HL-60 (cell line): ENCODE data around the gene DNAJB6.

Source experiments
- DNase-seq, 2 experiments: peaks; one replicate each; pipeline ENCODE4 v3.0.0-alpha.2; 2010 to 2020; ENCODE audit warnings: low read depth in 1 of 2, low spot score in 1 of 2
- H3K27ac ChIP-seq: fragments of 250-450 bp; sonication (Bioruptor Pico); replicated peaks from 2 replicates; pipeline ENCODE4 v1.5.1; 2020; ENCODE audit warnings: mild to moderate bottlenecking, moderate library complexity
- H3K27me3 ChIP-seq: fragments of 250-450 bp; sonication (Bioruptor Pico); 2 replicates; pipeline ENCODE4 v1.5.1; 2021; ENCODE audit warnings: mild to moderate bottlenecking, moderate library complexity; ENCODE audit not compliant: insufficient read depth, poor library complexity, severe bottlenecking
- H3K4me3 ChIP-seq: replicated peaks from 2 replicates; pipeline ENCODE4 v1.5.1; 2011; ENCODE audit warnings: mild to moderate bottlenecking, control low read depth, low read length; ENCODE audit not compliant: insufficient read depth
- GABPA ChIP-seq: IDR thresholded peaks from 2 replicates; pipeline ENCODE4 v1.6.1; 2012; ENCODE audit warnings: low read depth
- POLR2AphosphoS5 ChIP-seq: IDR thresholded peaks from 2 replicates; pipeline ENCODE4 v1.6.1; 2012; ENCODE audit warnings: low read depth
- SPI1 ChIP-seq: IDR thresholded peaks from 2 replicates; pipeline ENCODE4 v1.6.1; 2012; ENCODE audit warnings: low read depth, mild to moderate bottlenecking, borderline replicate concordance
- TF ChIP-seq, protein P1 (sequence below): IDR thresholded peaks from one replicate; pipeline ENCODE4 v1.5.1; 2011; ENCODE audit warnings: low read length, control low read depth, inconsistent platforms; ENCODE audit not compliant: insufficient read depth
- TF ChIP-seq, protein P2 (sequence below): IDR thresholded peaks from 2 replicates; pipeline ENCODE4 v1.6.1; 2012; ENCODE audit warnings: low read depth; ENCODE audit not compliant: insufficient replicate concordance

The DNAJB6 gene

DNA sequence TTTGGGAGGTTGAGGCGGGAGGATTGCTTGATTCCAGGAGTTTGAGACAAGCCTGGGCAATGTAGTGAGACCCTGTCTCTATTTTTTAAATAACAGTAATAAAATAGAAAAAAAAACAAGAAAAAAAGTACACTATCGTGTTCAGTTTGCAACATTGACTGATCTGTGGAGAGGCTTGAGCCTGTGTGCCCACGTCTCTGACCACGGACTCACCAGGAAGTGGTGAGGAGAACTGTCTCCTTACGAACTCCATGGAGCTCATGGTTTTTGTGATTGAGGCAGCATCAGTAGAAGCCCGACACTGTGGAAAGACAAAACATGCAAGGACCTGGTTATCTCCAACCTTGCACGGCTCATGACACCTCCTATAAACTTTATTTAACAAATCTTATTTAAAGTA, 23.9 kb upstream of the DNAJB6 start:
- Histone ChIP-seq H3K27ac (no peak overlapping the region), H3K4me3 (no peak overlapping the region), H3K27me3 (no peaks in the 10 kb centered on the region)
- TF ChIP-seq POLR2AphosphoS5 (no peak), SPI1 (no peak), GABPA (no peak)
- TF ChIP-seq, protein P1, sequence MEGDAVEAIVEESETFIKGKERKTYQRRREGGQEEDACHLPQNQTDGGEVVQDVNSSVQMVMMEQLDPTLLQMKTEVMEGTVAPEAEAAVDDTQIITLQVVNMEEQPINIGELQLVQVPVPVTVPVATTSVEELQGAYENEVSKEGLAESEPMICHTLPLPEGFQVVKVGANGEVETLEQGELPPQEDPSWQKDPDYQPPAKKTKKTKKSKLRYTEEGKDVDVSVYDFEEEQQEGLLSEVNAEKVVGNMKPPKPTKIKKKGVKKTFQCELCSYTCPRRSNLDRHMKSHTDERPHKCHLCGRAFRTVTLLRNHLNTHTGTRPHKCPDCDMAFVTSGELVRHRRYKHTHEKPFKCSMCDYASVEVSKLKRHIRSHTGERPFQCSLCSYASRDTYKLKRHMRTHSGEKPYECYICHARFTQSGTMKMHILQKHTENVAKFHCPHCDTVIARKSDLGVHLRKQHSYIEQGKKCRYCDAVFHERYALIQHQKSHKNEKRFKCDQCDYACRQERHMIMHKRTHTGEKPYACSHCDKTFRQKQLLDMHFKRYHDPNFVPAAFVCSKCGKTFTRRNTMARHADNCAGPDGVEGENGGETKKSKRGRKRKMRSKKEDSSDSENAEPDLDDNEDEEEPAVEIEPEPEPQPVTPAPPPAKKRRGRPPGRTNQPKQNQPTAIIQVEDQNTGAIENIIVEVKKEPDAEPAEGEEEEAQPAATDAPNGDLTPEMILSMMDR: no peak
- TF ChIP-seq, protein P2, sequence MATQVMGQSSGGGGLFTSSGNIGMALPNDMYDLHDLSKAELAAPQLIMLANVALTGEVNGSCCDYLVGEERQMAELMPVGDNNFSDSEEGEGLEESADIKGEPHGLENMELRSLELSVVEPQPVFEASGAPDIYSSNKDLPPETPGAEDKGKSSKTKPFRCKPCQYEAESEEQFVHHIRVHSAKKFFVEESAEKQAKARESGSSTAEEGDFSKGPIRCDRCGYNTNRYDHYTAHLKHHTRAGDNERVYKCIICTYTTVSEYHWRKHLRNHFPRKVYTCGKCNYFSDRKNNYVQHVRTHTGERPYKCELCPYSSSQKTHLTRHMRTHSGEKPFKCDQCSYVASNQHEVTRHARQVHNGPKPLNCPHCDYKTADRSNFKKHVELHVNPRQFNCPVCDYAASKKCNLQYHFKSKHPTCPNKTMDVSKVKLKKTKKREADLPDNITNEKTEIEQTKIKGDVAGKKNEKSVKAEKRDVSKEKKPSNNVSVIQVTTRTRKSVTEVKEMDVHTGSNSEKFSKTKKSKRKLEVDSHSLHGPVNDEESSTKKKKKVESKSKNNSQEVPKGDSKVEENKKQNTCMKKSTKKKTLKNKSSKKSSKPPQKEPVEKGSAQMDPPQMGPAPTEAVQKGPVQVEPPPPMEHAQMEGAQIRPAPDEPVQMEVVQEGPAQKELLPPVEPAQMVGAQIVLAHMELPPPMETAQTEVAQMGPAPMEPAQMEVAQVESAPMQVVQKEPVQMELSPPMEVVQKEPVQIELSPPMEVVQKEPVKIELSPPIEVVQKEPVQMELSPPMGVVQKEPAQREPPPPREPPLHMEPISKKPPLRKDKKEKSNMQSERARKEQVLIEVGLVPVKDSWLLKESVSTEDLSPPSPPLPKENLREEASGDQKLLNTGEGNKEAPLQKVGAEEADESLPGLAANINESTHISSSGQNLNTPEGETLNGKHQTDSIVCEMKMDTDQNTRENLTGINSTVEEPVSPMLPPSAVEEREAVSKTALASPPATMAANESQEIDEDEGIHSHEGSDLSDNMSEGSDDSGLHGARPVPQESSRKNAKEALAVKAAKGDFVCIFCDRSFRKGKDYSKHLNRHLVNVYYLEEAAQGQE: no peak
- DNase-seq: peak in 1 of 2 experiments; percentile 13

DNA sequence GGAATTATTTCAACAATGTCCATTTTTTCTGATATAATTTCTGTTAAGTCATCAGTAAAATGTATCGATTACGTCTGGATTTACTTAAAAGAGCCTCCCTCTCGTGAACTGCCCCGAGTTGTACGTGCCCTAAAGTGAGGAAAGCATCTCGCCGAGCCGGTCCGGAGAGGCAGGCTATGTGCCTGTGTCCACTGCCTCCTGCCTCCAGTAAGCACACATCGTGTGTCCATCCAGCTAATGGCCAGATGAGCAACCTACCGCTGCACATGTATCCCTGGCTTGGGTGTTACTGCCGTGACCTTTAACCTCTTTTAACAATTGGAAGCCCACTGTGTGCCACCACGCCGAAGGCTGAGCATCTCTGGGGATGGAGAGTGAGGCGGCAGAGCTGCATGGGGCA, 23.2 kb upstream of the DNAJB6 start:
- no peak overlapping the region for H3K27ac ChIP-seq
- TF ChIP-seq POLR2AphosphoS5: no peak
- TF ChIP-seq, protein P1: no peak
- H3K27me3 ChIP-seq: no peaks in the 10 kb centered on the region
- DNase-seq: no peak
- H3K4me3 ChIP-seq: no peak overlapping the region

DNA sequence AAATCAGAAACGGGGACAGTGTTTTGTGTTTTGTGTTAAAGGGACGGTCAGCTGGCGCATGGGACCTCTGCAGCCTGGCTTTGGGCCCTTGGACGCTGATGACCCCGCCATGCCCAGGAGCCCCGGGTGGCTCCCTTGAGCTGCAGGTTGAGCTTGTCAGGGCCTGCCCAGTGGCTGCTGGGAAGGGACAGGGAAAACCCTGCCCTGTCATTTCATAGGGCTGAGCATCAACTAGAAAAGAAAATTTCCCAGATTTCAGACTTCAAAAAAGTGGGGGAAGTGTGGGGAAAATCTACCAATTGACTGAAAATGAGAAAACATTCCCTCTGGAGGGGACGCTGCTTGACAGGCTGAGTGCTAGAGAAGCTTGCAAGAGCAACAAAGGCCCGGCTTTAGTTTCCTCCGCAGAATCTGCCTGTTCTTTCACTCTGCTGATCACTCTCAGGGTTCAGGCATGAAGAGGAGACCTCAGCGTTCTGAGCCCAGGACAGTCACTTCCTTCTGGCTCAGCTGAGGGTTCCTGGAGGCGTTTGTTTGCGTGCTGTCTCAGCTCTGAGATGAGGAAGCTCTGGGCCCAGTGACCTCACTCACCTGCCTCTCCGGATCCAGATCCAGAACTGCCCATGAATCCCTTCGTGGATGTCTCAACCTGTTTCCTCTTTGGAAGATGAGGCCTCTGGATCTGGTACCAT, 18.6 kb upstream of the DNAJB6 start:
- TF ChIP-seq, protein P1: no peak
- TF ChIP-seq SPI1: peak; percentile 70; the same call in 1 of the 2 replicates
- TF ChIP-seq POLR2AphosphoS5: peak; percentile 45; the same call in 1 of the 2 replicates
- Histone ChIP-seq H3K27me3 (no peaks in the 10 kb centered on the region), H3K4me3 (no peak overlapping the region), H3K27ac (peak overlapping the region; percentile 51)
- peak in 1 of 2 experiments; percentile 85 for DNase-seq

DNA sequence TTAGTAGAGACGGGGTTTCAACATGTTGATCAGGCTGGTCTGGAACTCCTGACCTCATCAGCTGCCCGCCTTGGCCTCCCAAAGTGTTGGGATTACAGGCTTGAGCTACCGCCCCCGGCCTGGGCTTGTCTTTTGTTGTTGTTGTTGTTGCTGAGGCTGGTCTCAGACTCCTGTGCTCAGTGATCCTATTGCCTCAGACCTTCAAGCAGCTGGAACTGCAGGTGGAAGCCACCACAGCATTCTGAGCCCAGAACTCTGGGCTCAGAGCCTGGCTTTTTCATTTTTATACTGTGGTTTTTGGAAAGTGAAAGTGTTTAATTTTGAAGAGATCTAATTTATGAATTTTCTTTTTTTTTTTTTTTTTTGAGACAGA, 16.2 kb upstream of the DNAJB6 start:
- no peak for DNase-seq
- TF ChIP-seq, protein P2: no peak
- TF ChIP-seq GABPA (no peak), SPI1 (no peak), POLR2AphosphoS5 (no peak)
- TF ChIP-seq, protein P1: no peak
- no peak overlapping the region for H3K4me3 ChIP-seq

More for the DNA sequence above, 16.2 kb upstream of the DNAJB6 start:
- H3K27me3 ChIP-seq: no peaks in the 10 kb centered on the region
- no peak overlapping the region for H3K27ac ChIP-seq
